Bronchial epithelial cell (primary cell): Measurements from ENCODE around the gene LOXHD1. TPM values are rescaled to one million over a fixed set of nuclear protein-coding genes. Genes with fewer than 3 reads are reported as not detected.
A peak's percentile ranks its signal among the peaks of the same experiment; 100 is the strongest.

Source experiments
- DNase-seq: peaks from one replicate; pipeline ENCODE4 v3.0.0-alpha.2; 2010; ENCODE audit warnings: low read depth
- FAIRE-seq: peaks from 2 replicates; lab custom pipeline; 2011; peaks lifted over from hg19 to GRCh38; lab: Jason Lieb, UNC
- H3K27me3 ChIP-seq: 2 replicates; pipeline ENCODE4 v1.5.1; 2011; ENCODE audit warnings: low read length; ENCODE audit not compliant: control insufficient read depth, insufficient read depth
- H3K36me3 ChIP-seq: 2 replicates; pipeline ENCODE4 v1.5.1; 2011; ENCODE audit warnings: low read length; ENCODE audit not compliant: control insufficient read depth, insufficient read depth
- H3K4me3 ChIP-seq: 2 replicates; pipeline ENCODE4 v1.5.1; 2011; ENCODE audit warnings: mild to moderate bottlenecking, low read depth, low read length, control low read depth
- CTCF ChIP-seq: IDR thresholded peaks from 2 replicates; pipeline ENCODE4 v1.5.1; 2011; ENCODE audit warnings: mild to moderate bottlenecking, moderate library complexity, low read length, control low read depth, inconsistent platforms; ENCODE audit not compliant: insufficient read depth, severe bottlenecking
- total RNA-seq: library from RNA; depleted of rRNA; stranded (reverse); fragments of >200 nt; gene quantifications from 2 replicates; pipeline ENCODE4 v1.2.1, GENCODE V29; 2014

LOXHD1 gene
- total RNA-seq, 1 donor from 2014 or later: not detected

DNA sequence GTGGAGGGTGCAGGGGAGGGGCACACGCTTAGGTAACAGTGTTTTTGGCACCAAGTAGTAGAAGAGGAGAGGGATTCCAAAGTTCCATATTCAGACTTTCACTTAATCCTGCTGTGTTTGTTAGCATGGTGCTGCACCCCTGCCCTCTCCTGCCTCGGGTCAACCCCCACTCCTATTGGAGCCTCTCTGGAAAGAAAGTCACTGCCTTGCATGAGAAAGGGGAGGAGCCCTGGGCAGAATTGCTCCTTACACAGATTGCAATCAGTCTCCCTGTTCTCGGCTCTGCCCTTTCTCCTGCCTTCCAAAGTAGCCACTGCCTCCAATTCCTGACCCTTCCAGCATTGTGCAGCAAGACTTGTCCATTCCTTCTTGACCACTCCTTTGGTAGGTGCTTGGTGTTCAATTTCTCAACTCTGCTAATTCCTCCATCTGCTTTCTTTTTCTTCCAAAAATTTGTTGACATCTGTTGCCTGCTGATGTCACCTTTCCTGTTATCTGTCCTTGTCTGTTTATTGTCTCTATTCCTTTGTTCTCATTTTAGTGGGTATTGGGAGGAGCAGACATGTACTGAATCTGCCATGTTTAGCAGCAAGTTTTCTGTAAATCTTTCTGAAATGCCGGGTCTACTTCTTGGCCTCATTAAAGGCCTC is 225.4 kb downstream of the LOXHD1 start:
- Histone ChIP-seq H3K4me3 (no peak overlapping the region), H3K27me3 (no peaks in the 10 kb centered on the region), H3K36me3 (peaks cover 1% of the 10 kb centered on the region)
- no peak for DNase-seq
- peak; percentile 43 for FAIRE-seq
- no peak for TF ChIP-seq CTCF

- H3K36me3 ChIP-seq: peaks cover 1% of the 10 kb centered on the region
- DNase-seq (no peak), FAIRE-seq (no peak)
- TF ChIP-seq CTCF: no peak
- no peak overlapping the region for H3K4me3 ChIP-seq
- H3K27me3 ChIP-seq: no peaks in the 10 kb centered on the region
Measured at GRCh38 chr18:46429649-46430224, 227.3 kb downstream of the LOXHD1 start.

- Histone ChIP-seq H3K36me3 (peaks cover 1% of the 10 kb centered on the region), H3K4me3 (no peak overlapping the region), H3K27me3 (no peaks in the 10 kb centered on the region)
- no peak for TF ChIP-seq CTCF
- FAIRE-seq (no peak), DNase-seq (no peak)
Measured at GRCh38 chr18:46429130-46429529, 227.9 kb downstream of the LOXHD1 start.

DNA sequence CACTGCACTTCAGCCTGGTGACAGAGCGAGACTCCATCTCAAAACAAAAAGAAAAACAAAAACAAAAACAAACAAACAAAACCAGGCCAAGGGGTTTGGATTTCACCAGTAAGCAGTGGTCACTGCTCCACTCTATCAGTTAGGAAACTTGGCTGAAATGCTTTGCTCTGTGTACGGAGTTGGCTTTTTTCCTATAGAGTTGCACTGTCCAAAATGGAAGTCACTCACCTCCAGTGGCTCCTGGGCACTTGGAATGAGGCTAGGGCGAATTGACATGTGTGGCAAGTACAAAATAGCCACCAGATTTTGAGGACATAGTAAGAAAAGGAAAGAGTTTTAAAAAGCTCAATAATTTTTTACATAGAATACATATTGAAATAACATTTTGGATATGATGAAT is 228.7 kb downstream of the LOXHD1 start:
- Histone ChIP-seq H3K4me3 (no peak overlapping the region), H3K27me3 (no peaks in the 10 kb centered on the region), H3K36me3 (no peaks in the 10 kb centered on the region)
- no peak for DNase-seq
- FAIRE-seq: no peak
- no peak for TF ChIP-seq CTCF

- Histone ChIP-seq H3K4me3 (no peak overlapping the region), H3K36me3 (no peaks in the 10 kb centered on the region), H3K27me3 (no peaks in the 10 kb centered on the region)
- TF ChIP-seq CTCF: no peak
- DNase-seq (no peak), FAIRE-seq (no peak)
Measured at GRCh38 chr18:46427216-46427995, 229.6 kb downstream of the LOXHD1 start.

Other genes starting within 250 kb of the LOXHD1 start
- gene ST8SIA5, start 99.8 kb upstream of the LOXHD1 start, total RNA-seq: 0.13 TPM in 1 of 2 replicates, not detected in the other